ENCODE data around the gene SLC26A6.

The SLC26A6 gene

DNA sequence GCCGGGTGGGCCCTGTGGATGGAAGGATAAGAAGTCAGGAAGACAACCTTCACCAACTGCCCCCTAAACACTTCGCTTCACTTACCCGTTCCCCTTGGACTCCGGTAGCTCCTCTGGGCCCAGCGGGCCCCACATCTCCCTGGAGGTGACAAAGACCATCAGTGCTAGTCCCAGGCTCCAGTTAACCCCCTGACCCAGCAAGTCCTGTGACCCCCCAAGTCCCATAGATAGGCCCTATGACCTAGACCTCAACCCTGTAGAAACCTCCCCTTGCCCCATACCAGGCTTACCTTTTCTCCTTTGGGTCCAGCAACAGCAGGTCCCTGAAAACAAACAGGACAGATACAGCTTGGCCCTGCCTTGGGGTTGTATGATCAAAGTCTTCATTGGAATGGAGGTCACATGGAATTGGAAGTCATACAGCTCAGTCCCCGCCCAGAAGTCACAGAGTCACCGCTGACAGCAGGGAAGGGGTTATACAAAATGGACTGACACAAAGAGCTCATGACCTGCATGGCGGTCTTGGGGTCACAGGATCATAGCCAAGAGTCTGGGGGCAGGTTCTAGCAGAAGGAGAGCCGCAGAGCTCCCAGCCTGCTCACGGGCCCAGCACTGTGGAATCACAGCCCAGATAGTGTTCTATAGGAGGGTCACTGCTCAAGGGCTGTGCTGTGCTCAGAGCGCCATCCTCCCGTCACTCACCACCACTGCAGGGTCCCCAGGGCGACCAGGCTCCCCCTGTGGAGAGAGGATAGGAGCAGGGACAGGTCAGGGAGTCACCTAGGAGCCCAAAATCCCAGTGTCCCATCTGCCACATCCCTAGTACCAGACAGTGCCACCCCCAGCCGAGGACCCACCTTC lies 53.4 kb downstream of the SLC26A6 start:
- Histone ChIP-seq H3K36me3 (ENCODE audit: insufficient read depth, low read depth, low read length) (peaks cover 5% of the 10 kb centered on the region; the same call in 1 of the 2 replicates), H3K9me3 (ENCODE audit: insufficient read depth, low read depth, low read length) (no peaks in the 10 kb centered on the region), H3K27ac (ENCODE audit: low read length) (no peak overlapping the region), H3K4me1 (ENCODE audit: insufficient read depth, low read length) (no peaks in the 10 kb centered on the region), H3K9ac (ENCODE audit: low read depth, low read length) (no peak overlapping the region), H3K27me3 (ENCODE audit: insufficient read depth, low read length) (no peaks in the 10 kb centered on the region), H3K4me3 (ENCODE audit: low read length) (no peak overlapping the region)

DNA sequence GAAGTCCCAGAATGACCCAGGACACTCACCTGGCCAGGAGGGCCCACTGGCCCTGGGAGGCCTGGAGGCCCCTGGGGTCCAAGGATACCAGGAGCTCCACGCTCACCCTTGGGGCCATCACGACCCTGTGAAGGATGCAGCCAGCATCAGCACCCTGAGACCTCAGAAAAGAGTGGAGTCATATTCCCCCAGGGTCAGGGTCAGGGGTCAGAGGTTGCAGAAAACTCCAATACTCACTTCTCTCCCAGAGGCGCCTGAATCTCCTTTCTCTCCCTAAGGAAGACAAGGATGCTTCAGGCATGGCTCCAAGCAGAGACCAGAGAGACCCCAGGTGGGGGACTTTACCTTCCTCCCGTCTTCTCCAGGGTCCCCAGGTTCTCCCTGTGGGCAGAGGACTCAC lies 58.6 kb downstream of the SLC26A6 start:
- Histone ChIP-seq H3K36me3 (ENCODE audit: insufficient read depth, low read depth, low read length) (peaks cover 5% of the 10 kb centered on the region; the same call in 1 of the 2 replicates), H3K27ac (ENCODE audit: low read length) (no peak overlapping the region), H3K4me3 (ENCODE audit: low read length) (no peak overlapping the region)

More for the DNA sequence above, 58.6 kb downstream of the SLC26A6 start:
- H3K9ac ChIP-seq (ENCODE audit: low read depth, low read length), result no peak overlapping the region
- H3K27me3 ChIP-seq (ENCODE audit: insufficient read depth, low read length), result no peaks in the 10 kb centered on the region
- no peaks in the 10 kb centered on the region for H3K9me3 ChIP-seq (ENCODE audit: insufficient read depth, low read depth, low read length)
- no peaks in the 10 kb centered on the region for H3K4me1 ChIP-seq (ENCODE audit: insufficient read depth, low read length)
